ENCODE measurements around the gene APLP1.

DNA sequence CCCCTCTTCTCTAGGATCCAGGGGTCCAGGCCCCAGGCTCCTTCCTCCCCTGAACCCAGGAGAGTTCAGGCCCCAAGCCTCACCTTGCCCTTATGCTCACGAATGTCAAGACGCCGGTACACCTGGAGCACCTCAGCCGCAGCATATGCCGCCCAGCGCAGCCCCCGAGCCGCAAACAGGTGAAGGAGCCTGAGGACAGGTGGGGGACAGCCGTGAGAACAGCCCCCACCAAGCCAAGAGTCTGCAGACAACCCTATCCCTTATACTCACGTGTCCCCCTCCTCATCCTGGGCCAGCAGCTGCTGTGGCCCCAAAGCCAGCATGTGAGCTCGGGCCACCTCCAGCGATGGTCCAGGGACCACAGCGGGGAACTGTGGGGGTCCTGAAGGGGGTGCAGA is 28.3 kb downstream of the APLP1 start:
- TF ChIP-seq, protein P1, sequence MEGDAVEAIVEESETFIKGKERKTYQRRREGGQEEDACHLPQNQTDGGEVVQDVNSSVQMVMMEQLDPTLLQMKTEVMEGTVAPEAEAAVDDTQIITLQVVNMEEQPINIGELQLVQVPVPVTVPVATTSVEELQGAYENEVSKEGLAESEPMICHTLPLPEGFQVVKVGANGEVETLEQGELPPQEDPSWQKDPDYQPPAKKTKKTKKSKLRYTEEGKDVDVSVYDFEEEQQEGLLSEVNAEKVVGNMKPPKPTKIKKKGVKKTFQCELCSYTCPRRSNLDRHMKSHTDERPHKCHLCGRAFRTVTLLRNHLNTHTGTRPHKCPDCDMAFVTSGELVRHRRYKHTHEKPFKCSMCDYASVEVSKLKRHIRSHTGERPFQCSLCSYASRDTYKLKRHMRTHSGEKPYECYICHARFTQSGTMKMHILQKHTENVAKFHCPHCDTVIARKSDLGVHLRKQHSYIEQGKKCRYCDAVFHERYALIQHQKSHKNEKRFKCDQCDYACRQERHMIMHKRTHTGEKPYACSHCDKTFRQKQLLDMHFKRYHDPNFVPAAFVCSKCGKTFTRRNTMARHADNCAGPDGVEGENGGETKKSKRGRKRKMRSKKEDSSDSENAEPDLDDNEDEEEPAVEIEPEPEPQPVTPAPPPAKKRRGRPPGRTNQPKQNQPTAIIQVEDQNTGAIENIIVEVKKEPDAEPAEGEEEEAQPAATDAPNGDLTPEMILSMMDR (conservative IDR thresholded peaks at IDR 0.05; ENCODE audit: low read depth, low read length): no peak
- TF ChIP-seq MAFK (IDR thresholded peaks at IDR 0.05; ENCODE audit: low read depth, low read length): no peak
- no peak for TF ChIP-seq BHLHE40 (IDR thresholded peaks at IDR 0.05; ENCODE audit: low read depth, low read length)
- no peak for TF ChIP-seq RAD21 (IDR thresholded peaks at IDR 0.05; ENCODE audit: low read length)
- TF ChIP-seq MXI1 (IDR thresholded peaks at IDR 0.05; ENCODE audit: borderline replicate concordance, low read depth, low read length): no peak
- no peak for TF ChIP-seq MAZ (IDR thresholded peaks at IDR 0.05; ENCODE audit: borderline replicate concordance, low read depth, low read length)

Measured in IMR-90 (cell line).